SK-N-SH (cell line): Measurements from ENCODE around the gene ADAMTS19. TPM values are rescaled to one million over a fixed set of nuclear protein-coding genes. Genes with fewer than 3 reads are reported as not detected.

Source experiments
- CTCF ChIA-PET: fragments of 300-600, 350-600 bp; formaldehyde crosslinking; extraction: SDS; loops from one replicate; lab custom pipeline; 2021; lab: Yijun Ruan, JAX
- POLR2A ChIA-PET: fragments of 350-600 bp; sonication (Branson Sonifier 250); formaldehyde crosslinking; extraction: SDS; loops from one replicate; lab custom pipeline; 2020; ENCODE audit warnings: antibody characterized with exemption, inconsistent platforms; lab: Yijun Ruan, JAX
- DNase-seq: peaks from one replicate; pipeline ENCODE4 v3.0.0; 2012
- H2AFZ ChIP-seq: fragments of 200-600 bp; sonication (generic); 2 replicates; pipeline ENCODE4 v1.8.1; 2016; ENCODE audit warnings: antibody characterized with exemption, mild to moderate bottlenecking, low read depth
- H3F3A ChIP-seq: fragments of 200-600 bp; sonication (generic); replicated peaks from 2 replicates; pipeline ENCODE3; 2016; ENCODE audit warnings: antibody characterized with exemption, mild to moderate bottlenecking; ENCODE audit not compliant: insufficient read depth
- H3K27ac ChIP-seq, 2 experiments: fragments of 200-500 bp in 1 of 2; fragments of 200-600 bp in 1 of 2; sonication (Bioruptor generic) in 1 of 2; sonication (generic), shearing (Covaris generic) in 1 of 2; 2 replicates each; pipeline versions ENCODE4 v1.5.1 to v1.6.1; 2014 to 2016; ENCODE audit warnings: low read depth in 2 of 2, inconsistent platforms in 1 of 2, low read length in 1 of 2, mild to moderate bottlenecking in 1 of 2, mixed read lengths in 1 of 2
- H3K27me3 ChIP-seq: fragments of 200-600 bp; sonication (generic), shearing (Covaris generic); 2 replicates; pipeline ENCODE4 v1.6.1; 2016; ENCODE audit warnings: mixed run types; ENCODE audit not compliant: insufficient read depth
- H3K36me3 ChIP-seq, 2 experiments: fragments of 200-500 bp in 1 of 2; fragments of 200-600 bp in 1 of 2; sonication (Bioruptor generic) in 1 of 2; sonication (generic) in 1 of 2; replicated peaks in 1 of 2; 2 replicates each; pipeline versions ENCODE3 to v1.5.1; 2014 to 2016; ENCODE audit warnings: low read length in 1 of 2, mild to moderate bottlenecking in 1 of 2; ENCODE audit not compliant: insufficient read depth in 2 of 2, control insufficient read depth in 1 of 2
- H3K4me1 ChIP-seq, 2 experiments: fragments of 200-500 bp in 1 of 2; fragments of 200-600 bp in 1 of 2; sonication (Bioruptor generic) in 1 of 2; sonication (generic), shearing (Covaris generic) in 1 of 2; 2 replicates each; pipeline versions ENCODE4 v1.5.1 to v1.6.1; 2014 to 2016; ENCODE audit warnings: low read depth in 1 of 2, low read length in 1 of 2, mixed run types in 1 of 2; ENCODE audit not compliant: insufficient read depth in 2 of 2, control insufficient read depth in 1 of 2
- H3K4me2 ChIP-seq: fragments of 200-600 bp; sonication (generic), shearing (Covaris generic); 2 replicates; pipeline ENCODE4 v1.6.1; 2017; ENCODE audit warnings: mixed run types
- H3K4me3 ChIP-seq, 2 experiments: fragments of 200-500 bp in 1 of 2; fragments of 200-600 bp in 1 of 2; sonication (Bioruptor generic) in 1 of 2; sonication (generic), shearing (Covaris generic) in 1 of 2; 2 replicates each; pipeline versions ENCODE4 v1.5.1 to v1.8.1; 2014 to 2016; ENCODE audit warnings: low read depth in 2 of 2, inconsistent platforms in 1 of 2, low read length in 1 of 2, mild to moderate bottlenecking in 1 of 2, mixed read lengths in 1 of 2, moderate library complexity in 1 of 2
- H3K79me2 ChIP-seq: fragments of 200-600 bp; sonication (generic); 2 replicates; pipeline ENCODE4 v1.8.1; 2017; ENCODE audit warnings: mild to moderate bottlenecking; ENCODE audit not compliant: insufficient read depth
- H3K9ac ChIP-seq: fragments of 200-600 bp; sonication (generic); 2 replicates; pipeline ENCODE4 v1.6.1; 2017; ENCODE audit warnings: mixed run types
- H3K9me2 ChIP-seq: fragments of 200-600 bp; sonication (generic); 2 replicates; pipeline ENCODE4 v1.6.1; 2017; ENCODE audit warnings: mixed run types
- H3K9me3 ChIP-seq: fragments of 200-600 bp; sonication (generic); 2 replicates; pipeline ENCODE4 v1.6.1; 2017; ENCODE audit warnings: mixed run types, mild to moderate bottlenecking, moderate library complexity
- H4K20me1 ChIP-seq: fragments of 200-600 bp; sonication (generic); 2 replicates; pipeline ENCODE4 v1.6.1; 2017; ENCODE audit warnings: mild to moderate bottlenecking, mixed run types; ENCODE audit not compliant: insufficient read depth
- CTCF ChIP-seq: fragments of 200-600 bp; sonication (generic); IDR thresholded peaks from 2 replicates; pipeline ENCODE4 v1.6.1; 2017; ENCODE audit warnings: antibody characterized with exemption, mild to moderate bottlenecking, moderate library complexity
- EP300 ChIP-seq, 2 experiments: IDR thresholded peaks; 2 replicates each; pipeline versions ENCODE4 v1.4.0 to v1.6.1; 2012; ENCODE audit warnings: borderline replicate concordance in 1 of 2, low read depth in 1 of 2, low read length in 1 of 2
- FOSL2 ChIP-seq: IDR thresholded peaks from 2 replicates; pipeline ENCODE4 v1.4.0; 2012; ENCODE audit warnings: low read depth, mild to moderate bottlenecking, moderate library complexity, borderline replicate concordance
- FOXJ3 ChIP-seq: sonication (generic); formaldehyde crosslinking; IDR thresholded peaks from 2 replicates; pipeline ENCODE4 v1.5.1; 2020; ENCODE audit warnings: mild to moderate bottlenecking, missing genetic modification reagents
- JUND ChIP-seq: IDR thresholded peaks from 2 replicates; pipeline ENCODE4 v1.4.0; 2012
- MEF2A ChIP-seq: IDR thresholded peaks from 2 replicates; pipeline ENCODE4 v1.4.0; 2012; ENCODE audit warnings: low read depth, borderline replicate concordance
- NFIC ChIP-seq: IDR thresholded peaks from 2 replicates; pipeline ENCODE4 v1.4.0; 2012; ENCODE audit warnings: borderline replicate concordance
- PBX3 ChIP-seq: IDR thresholded peaks from 2 replicates; pipeline ENCODE4; 2012
- POLR2AphosphoS5 ChIP-seq: IDR thresholded peaks from 2 replicates; pipeline ENCODE4 v1.6.1; 2012; ENCODE audit warnings: low read depth, low read length
- RAD21 ChIP-seq: IDR thresholded peaks from 2 replicates; pipeline ENCODE4 v1.6.1; 2012; ENCODE audit warnings: mild to moderate bottlenecking, low read length
- REST ChIP-seq: IDR thresholded peaks from 2 replicates; pipeline ENCODE4 v1.6.1; 2012; ENCODE audit warnings: mild to moderate bottlenecking, low read depth, low read length, moderate library complexity
- RXRA ChIP-seq: IDR thresholded peaks from 2 replicates; pipeline ENCODE4 v1.4.0; 2012; ENCODE audit warnings: low read depth, mild to moderate bottlenecking, borderline replicate concordance
- SIN3A ChIP-seq: IDR thresholded peaks from 2 replicates; pipeline ENCODE4 v1.6.1; 2012; ENCODE audit warnings: low read depth, mild to moderate bottlenecking, low read length, moderate library complexity, borderline replicate concordance
- TEAD4 ChIP-seq: IDR thresholded peaks from 2 replicates; pipeline ENCODE4 v1.4.0; 2012; ENCODE audit warnings: mild to moderate bottlenecking, borderline replicate concordance; ENCODE audit not compliant: insufficient read depth
- USF2 ChIP-seq: fragments of 150-350 bp; IDR thresholded peaks from 2 replicates; pipeline ENCODE4 v1.6.1; 2017; ENCODE audit warnings: antibody characterized with exemption, low read length, low read depth, borderline replicate concordance
- YY1 ChIP-seq: IDR thresholded peaks from 2 replicates; pipeline ENCODE4 v1.4.0; 2012; ENCODE audit warnings: low read depth, mild to moderate bottlenecking
- ZBTB33 ChIP-seq: IDR thresholded peaks from 2 replicates; pipeline ENCODE4 v1.4.0; 2012; ENCODE audit warnings: low read depth, borderline replicate concordance
- WGBS: methylation state at CpG from one replicate; pipeline ENCODE4 v1.1.6; 2017; ENCODE audit warnings: low lambda C conversion rate; 5-methylcytosine and 5-hydroxymethylcytosine counted together
- polyA plus RNA-seq, 3 experiments: library from polyadenylated mRNA; depleted of rRNA; stranded (reverse); fragments of >200 nt; gene quantifications; 2 replicates each; pipeline ENCODE4 v1.2.3, GENCODE V29; 2012

ADAMTS19 gene
- polyA plus RNA-seq, 1 of the 3 experiments (the other 2 are of a cell fraction): 0.10 TPM

- no peak for TF ChIP-seq REST
- no peak for TF ChIP-seq RAD21
- no peak for TF ChIP-seq YY1
- TF ChIP-seq FOSL2: no peak
- no peak for TF ChIP-seq USF2
- TF ChIP-seq SIN3A: no peak
Measured at GRCh38 chr5:129476751-129477150, 16.7 kb downstream of the ADAMTS19 start (continued).

GRCh38 chr5:129477532-129477931 lies 17.4 kb downstream of the ADAMTS19 start:
- no peak overlapping the region for H3K4me2 ChIP-seq
- H3K9me3 ChIP-seq: no peaks in the 10 kb centered on the region
- no peaks in the 10 kb centered on the region for H3K36me3 ChIP-seq
- POLR2A ChIA-PET: no interaction called here
- 0% methylated on average over 1 of the region's 1 CpG for WGBS
- H3K4me3 ChIP-seq: no peak overlapping the region
- no peaks in the 10 kb centered on the region for H3K79me2 ChIP-seq
- CTCF ChIA-PET: no interaction called here
- H3K9ac ChIP-seq: no peak overlapping the region
- H3F3A ChIP-seq: no peaks in the 10 kb centered on the region
- H3K9me2 ChIP-seq: no peaks in the 10 kb centered on the region
- H3K27me3 ChIP-seq: no peaks in the 10 kb centered on the region; the same call in 1 of the 2 replicates
- no peaks in the 10 kb centered on the region; a peak in 1 of 4 replicates for H3K4me1 ChIP-seq
- no peak overlapping the region for H2AFZ ChIP-seq
- TF ChIP-seq EP300 (IDR thresholded peaks at IDR 0.05; ENCODE audit: borderline replicate concordance in 1 of 2, low read depth in 1 of 2, low read length in 1 of 2) (no peak), PBX3 (no peak), SIN3A (no peak), REST (no peak), RAD21 (no peak), MEF2A (no peak), POLR2AphosphoS5 (no peak), RXRA (no peak), JUND (no peak), CTCF (no peak), NFIC (no peak), FOXJ3 (CRISPR knock-in tag) (no peak), TEAD4 (no peak), YY1 (no peak), ZBTB33 (no peak)
- no peak for DNase-seq
- no peak overlapping the region for H3K27ac ChIP-seq
- no peaks in the 10 kb centered on the region for H4K20me1 ChIP-seq
